ENCODE results near the gene SLC2A4RG.

SLC2A4RG gene

DNA sequence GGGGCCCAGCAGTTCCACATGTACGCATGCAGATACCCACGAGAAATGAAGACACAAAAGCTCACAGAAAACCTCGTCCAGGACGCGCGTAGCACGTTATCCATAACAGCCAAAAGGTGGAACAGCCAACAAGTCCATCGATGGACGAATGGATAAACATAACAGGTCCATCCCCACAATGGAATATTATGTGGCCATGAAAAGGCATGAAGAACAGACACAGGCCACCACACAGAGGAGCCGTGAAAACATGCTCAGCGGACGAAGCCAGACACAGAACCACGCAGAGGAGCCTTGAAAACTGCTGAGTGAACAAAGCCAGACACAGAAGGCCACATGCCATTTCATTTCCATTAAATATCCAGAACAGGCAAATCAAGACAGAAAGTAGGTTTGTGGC is 38.0 kb downstream of the SLC2A4RG start:
- Histone ChIP-seq H3K36me3 (ENCODE audit: low read depth) (no peaks in the 10 kb centered on the region), H3K4me3 (ENCODE audit: severe bottlenecking) (no peak overlapping the region), H3K4me1 (ENCODE audit: insufficient read depth, poor library complexity, severe bottlenecking) (no peaks in the 10 kb centered on the region), H3K27ac (ENCODE audit: poor library complexity, severe bottlenecking) (no peak overlapping the region), H3K27me3 (ENCODE audit: insufficient read depth, poor library complexity, severe bottlenecking) (peaks cover 17% of the 10 kb centered on the region), H3K9me3 (ENCODE audit: severe bottlenecking) (no peaks in the 10 kb centered on the region)
- DNase-seq (ENCODE audit: low spot score) (no peak), ATAC-seq (ENCODE audit: low read depth) (no peak)
- TF ChIP-seq, protein P1, sequence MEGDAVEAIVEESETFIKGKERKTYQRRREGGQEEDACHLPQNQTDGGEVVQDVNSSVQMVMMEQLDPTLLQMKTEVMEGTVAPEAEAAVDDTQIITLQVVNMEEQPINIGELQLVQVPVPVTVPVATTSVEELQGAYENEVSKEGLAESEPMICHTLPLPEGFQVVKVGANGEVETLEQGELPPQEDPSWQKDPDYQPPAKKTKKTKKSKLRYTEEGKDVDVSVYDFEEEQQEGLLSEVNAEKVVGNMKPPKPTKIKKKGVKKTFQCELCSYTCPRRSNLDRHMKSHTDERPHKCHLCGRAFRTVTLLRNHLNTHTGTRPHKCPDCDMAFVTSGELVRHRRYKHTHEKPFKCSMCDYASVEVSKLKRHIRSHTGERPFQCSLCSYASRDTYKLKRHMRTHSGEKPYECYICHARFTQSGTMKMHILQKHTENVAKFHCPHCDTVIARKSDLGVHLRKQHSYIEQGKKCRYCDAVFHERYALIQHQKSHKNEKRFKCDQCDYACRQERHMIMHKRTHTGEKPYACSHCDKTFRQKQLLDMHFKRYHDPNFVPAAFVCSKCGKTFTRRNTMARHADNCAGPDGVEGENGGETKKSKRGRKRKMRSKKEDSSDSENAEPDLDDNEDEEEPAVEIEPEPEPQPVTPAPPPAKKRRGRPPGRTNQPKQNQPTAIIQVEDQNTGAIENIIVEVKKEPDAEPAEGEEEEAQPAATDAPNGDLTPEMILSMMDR (IDR thresholded peaks at IDR 0.05; ENCODE audit: poor library complexity, severe bottlenecking), result no peak

DNA sequence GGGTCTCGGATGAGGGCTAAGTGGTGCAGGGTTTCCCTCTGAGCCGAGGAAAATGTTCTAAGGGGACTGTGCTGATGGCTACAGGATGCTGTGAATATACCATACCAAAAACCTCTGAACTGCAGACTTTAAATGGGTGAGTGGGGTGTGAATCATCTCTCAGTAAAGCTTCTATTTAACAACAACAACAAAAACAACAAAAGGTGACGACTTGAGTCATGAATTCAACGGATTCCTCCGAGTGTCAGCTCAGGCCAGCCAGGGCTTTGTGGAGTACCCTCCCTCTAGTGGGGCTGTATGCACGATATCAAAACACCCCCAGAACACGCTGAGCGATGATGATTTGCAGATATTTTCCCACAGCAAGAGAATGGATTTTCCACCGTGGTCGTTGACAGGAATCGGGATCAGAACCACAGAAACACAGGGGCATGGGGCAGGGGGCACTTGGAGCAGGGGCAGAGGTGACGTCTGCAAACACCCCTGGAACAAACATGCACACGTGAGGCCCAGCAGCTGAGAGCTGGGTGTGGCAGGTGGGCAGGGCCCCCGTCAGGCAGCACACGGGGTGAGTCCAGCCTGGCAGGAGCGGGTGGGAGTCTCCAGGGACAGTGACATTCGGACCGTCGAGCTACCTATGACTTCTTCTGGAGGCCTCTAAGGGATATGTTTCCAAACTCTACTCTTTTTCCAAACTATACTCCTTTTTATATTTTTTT is 38.6 kb downstream of the SLC2A4RG start:
- H3K36me3 ChIP-seq (ENCODE audit: low read depth), result no peaks in the 10 kb centered on the region
- H3K9me3 ChIP-seq (ENCODE audit: severe bottlenecking), result no peaks in the 10 kb centered on the region
- no peaks in the 10 kb centered on the region for H3K4me1 ChIP-seq (ENCODE audit: insufficient read depth, poor library complexity, severe bottlenecking)
- no peak for DNase-seq (ENCODE audit: low spot score)
- no peak overlapping the region for H3K4me3 ChIP-seq (ENCODE audit: severe bottlenecking)
- H3K27me3 ChIP-seq (ENCODE audit: insufficient read depth, poor library complexity, severe bottlenecking), result peaks cover 17% of the 10 kb centered on the region
- no peak overlapping the region for H3K27ac ChIP-seq (ENCODE audit: poor library complexity, severe bottlenecking)
- peak; percentile 65 for ATAC-seq (ENCODE audit: low read depth)
- TF ChIP-seq, protein P1 (IDR thresholded peaks at IDR 0.05; ENCODE audit: poor library complexity, severe bottlenecking), result no peak

DNA sequence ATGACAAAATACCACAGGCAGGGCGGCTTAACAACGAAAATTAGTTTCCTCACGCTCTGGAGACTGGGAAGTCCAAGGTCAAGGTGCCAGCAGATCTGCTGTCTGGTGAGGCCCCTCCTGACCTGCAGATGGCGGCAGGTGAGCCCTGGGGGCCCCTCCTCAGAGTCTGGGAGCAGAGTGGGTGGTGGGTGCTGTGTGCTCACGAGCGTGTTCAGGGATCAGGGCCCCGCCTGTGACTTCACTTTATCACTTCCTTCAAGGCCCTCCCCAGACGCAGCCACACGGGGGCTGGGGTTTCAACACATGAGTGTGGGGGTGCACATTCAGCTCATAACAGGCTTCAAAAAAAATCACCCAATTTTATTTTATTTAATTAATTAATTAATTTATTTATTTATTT is 39.3 kb downstream of the SLC2A4RG start:
- H3K4me1 ChIP-seq (ENCODE audit: insufficient read depth, poor library complexity, severe bottlenecking), result no peaks in the 10 kb centered on the region
- peaks cover 17% of the 10 kb centered on the region for H3K27me3 ChIP-seq (ENCODE audit: insufficient read depth, poor library complexity, severe bottlenecking)
- ATAC-seq (ENCODE audit: low read depth) (no peak), DNase-seq (ENCODE audit: low spot score) (no peak)
- H3K4me3 ChIP-seq (ENCODE audit: severe bottlenecking), result no peak overlapping the region
- H3K36me3 ChIP-seq (ENCODE audit: low read depth), result no peaks in the 10 kb centered on the region
- TF ChIP-seq, protein P1 (IDR thresholded peaks at IDR 0.05; ENCODE audit: poor library complexity, severe bottlenecking), result no peak
- no peak overlapping the region for H3K27ac ChIP-seq (ENCODE audit: poor library complexity, severe bottlenecking)
- no peaks in the 10 kb centered on the region for H3K9me3 ChIP-seq (ENCODE audit: severe bottlenecking)

DNA sequence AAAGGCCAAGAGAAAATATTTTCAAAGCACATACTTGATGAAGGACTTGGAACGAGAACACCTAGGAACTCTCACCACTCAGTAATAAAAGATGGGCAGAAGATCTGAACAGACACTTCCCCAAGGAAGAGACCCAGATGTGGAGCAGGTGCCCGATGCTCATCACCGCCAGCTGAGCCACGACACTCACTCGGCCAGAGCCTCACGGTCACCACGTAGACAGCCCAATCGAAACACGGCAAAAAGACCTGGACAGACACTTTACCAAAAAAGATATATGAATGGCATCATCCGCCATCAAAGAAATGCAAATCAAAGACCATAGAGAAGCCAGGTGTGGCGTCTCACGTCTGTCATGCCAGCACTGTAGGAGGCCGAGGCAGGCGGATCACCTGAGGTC is 41.6 kb downstream of the SLC2A4RG start:
- Histone ChIP-seq H3K36me3 (ENCODE audit: low read depth) (no peaks in the 10 kb centered on the region), H3K9me3 (ENCODE audit: severe bottlenecking) (no peaks in the 10 kb centered on the region), H3K4me3 (ENCODE audit: severe bottlenecking) (no peak overlapping the region), H3K4me1 (ENCODE audit: insufficient read depth, poor library complexity, severe bottlenecking) (no peaks in the 10 kb centered on the region), H3K27ac (ENCODE audit: poor library complexity, severe bottlenecking) (no peak overlapping the region), H3K27me3 (ENCODE audit: insufficient read depth, poor library complexity, severe bottlenecking) (no peaks in the 10 kb centered on the region)
- no peak for ATAC-seq (ENCODE audit: low read depth)
- DNase-seq (ENCODE audit: low spot score), result no peak
- TF ChIP-seq, protein P1 (IDR thresholded peaks at IDR 0.05; ENCODE audit: poor library complexity, severe bottlenecking), result no peak

DNA sequence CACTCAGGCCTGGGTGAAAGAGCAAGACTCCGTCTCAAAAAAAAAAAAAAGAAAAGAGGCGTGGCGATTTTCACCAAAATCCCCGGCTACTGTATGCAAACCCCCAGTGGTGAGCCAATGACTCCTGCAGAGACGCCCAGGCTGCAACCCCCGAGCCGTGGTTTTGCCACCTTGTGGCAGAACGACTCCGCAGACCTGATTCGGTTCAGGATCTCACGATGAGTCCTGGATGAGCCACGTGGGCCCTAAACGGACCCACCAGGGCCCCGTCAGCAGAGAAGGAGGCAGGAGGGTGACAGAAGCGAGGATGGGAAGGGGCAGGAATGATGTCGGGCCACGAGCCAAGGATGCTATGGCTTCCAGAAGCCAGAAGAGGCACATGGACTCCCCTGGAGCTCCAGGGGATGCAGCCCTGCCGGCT is 42.5 kb downstream of the SLC2A4RG start:
- H3K9me3 ChIP-seq (ENCODE audit: severe bottlenecking), result no peaks in the 10 kb centered on the region
- no peak overlapping the region for H3K4me3 ChIP-seq (ENCODE audit: severe bottlenecking)
- DNase-seq (ENCODE audit: low spot score) (peak; percentile 80), ATAC-seq (ENCODE audit: low read depth) (no peak)
- H3K27me3 ChIP-seq (ENCODE audit: insufficient read depth, poor library complexity, severe bottlenecking), result no peaks in the 10 kb centered on the region
- H3K27ac ChIP-seq (ENCODE audit: poor library complexity, severe bottlenecking), result no peak overlapping the region
- H3K4me1 ChIP-seq (ENCODE audit: insufficient read depth, poor library complexity, severe bottlenecking), result no peaks in the 10 kb centered on the region
- no peaks in the 10 kb centered on the region for H3K36me3 ChIP-seq (ENCODE audit: low read depth)
- TF ChIP-seq, protein P1 (IDR thresholded peaks at IDR 0.05; ENCODE audit: poor library complexity, severe bottlenecking), result peak; percentile 15

All from RWPE2 (cell line).